ENCODE results near the gene EVI5. TPM values are rescaled to one million over a fixed set of nuclear protein-coding genes. Genes with fewer than 3 reads are reported as not detected.

EVI5 gene
- total and polyA plus RNA-seq, 11 donors, result 3.5 to 34.6 (median 23.5) TPM

GRCh38 chr1:92713939-92714338, 71.0 kb downstream of the EVI5 start:
- H3K36me3 ChIP-seq, result no peaks in the 10 kb centered on the region
- peaks cover 0 to 5% (median 0%) of the 10 kb centered on the region in 12 donors for H3K4me1 ChIP-seq
- H3K27me3 ChIP-seq, result no peaks in the 10 kb centered on the region
- ATAC-seq, result no peak
- WGBS, 4 donors, result 96 to 98% (median 97%) methylated on average over 2 of the region's 2 CpGs
- TF ChIP-seq CTCF (IDR thresholded peaks at IDR 0.05), result no peak
- no peak for TF ChIP-seq POLR2A (IDR thresholded peaks at IDR 0.05)
- H3K9me3 ChIP-seq, result peaks cover 0 to 11% (median 0%) of the 10 kb centered on the region in 12 donors
- intact Hi-C loops (cut with DNase I), result no loop called here
- DNase-seq, result no peak
- H3K4me3 ChIP-seq, result no peak overlapping the region
- no peak overlapping the region for H3K27ac ChIP-seq

GRCh38 chr1:92711473-92712165, 73.3 kb downstream of the EVI5 start:
- H3K4me3 ChIP-seq, result no peak overlapping the region
- intact Hi-C loops (cut with DNase I), result no loop called here
- no peaks in the 10 kb centered on the region for H3K36me3 ChIP-seq
- 78 to 86% (median 82%) methylated on average over 6 of the region's 6 CpGs for WGBS, 4 donors
- TF ChIP-seq CTCF (IDR thresholded peaks at IDR 0.05), result no peak
- no peak for TF ChIP-seq POLR2A (IDR thresholded peaks at IDR 0.05)
- peaks cover 0 to under 1% (median 0%) of the 10 kb centered on the region in 12 donors for H3K9me3 ChIP-seq
- no peak for ATAC-seq
- DNase-seq, result no peak
- peaks cover 0 to 6% (median 0%) of the 10 kb centered on the region in 12 donors for H3K4me1 ChIP-seq
- H3K27me3 ChIP-seq, result no peaks in the 10 kb centered on the region
- H3K27ac ChIP-seq, result no peak overlapping the region

- no peak for DNase-seq
- Histone ChIP-seq H3K4me3 (no peak overlapping the region), H3K27me3 (no peaks in the 10 kb centered on the region), H3K9me3 (no peaks in the 10 kb centered on the region), H3K4me1 (peaks cover 0 to 17% (median 6%) of the 10 kb centered on the region in 12 donors), H3K27ac (no peak overlapping the region), H3K36me3 (no peaks in the 10 kb centered on the region)
- TF ChIP-seq POLR2A (IDR thresholded peaks at IDR 0.05) (no peak), CTCF (IDR thresholded peaks at IDR 0.05) (no peak)
- no peak for ATAC-seq
- intact Hi-C loops (cut with DNase I), result no loop called here
- 86 to 89% (median 87%) methylated on average over 4 of the region's 4 CpGs for WGBS, 4 donors
These were observed 75.2 kb downstream of the EVI5 start for GRCh38 chr1:92709738-92710137.

- H3K4me3 ChIP-seq, result no peak overlapping the region
- WGBS, 4 donors, result 71 to 79% (median 74%) methylated on average over 2 of the region's 2 CpGs
These were observed 76.4 kb downstream of the EVI5 start for GRCh38 chr1:92708368-92708950.

More at GRCh38 chr1:92708368-92708950, 76.4 kb downstream of the EVI5 start:
- intact Hi-C loops (cut with DNase I), result no loop called here
- Histone ChIP-seq H3K27me3 (no peaks in the 10 kb centered on the region), H3K9me3 (no peaks in the 10 kb centered on the region), H3K36me3 (no peaks in the 10 kb centered on the region), H3K27ac (no peak overlapping the region), H3K4me1 (peaks cover 0 to 17% (median 6%) of the 10 kb centered on the region in 12 donors)
- TF ChIP-seq POLR2A (IDR thresholded peaks at IDR 0.05), result no peak
- TF ChIP-seq CTCF (IDR thresholded peaks at IDR 0.05), result no peak
- no peak for DNase-seq
- no peak for ATAC-seq
